Stimulated activated CD4-positive, alpha-beta T cell treated with anti-CD3 and anti-CD28 coated beads, Interleukin-1b, Interleukin-23, amount 100 ng/mL, for 48 hours (primary cell): Measurements from ENCODE around the gene SUPT5H.
"Not testable (repeated sequence)": the region's sequence is repeated elsewhere in the genome, so short reads cannot be mapped to it uniquely, and the experiment has no call there.

Experiments used
- DNase-seq: peaks from one replicate; pipeline ENCODE4 v3.0.0-alpha.2; 2020

The SUPT5H gene

GRCh38 chr19:39469036-39469435 lies 23.7 kb downstream of the SUPT5H start:
- no peak for DNase-seq

- DNase-seq: no peak
These were observed 24.2 kb downstream of the SUPT5H start for GRCh38 chr19:39469567-39469966.

- no peak for DNase-seq
These were observed 25.4 kb downstream of the SUPT5H start for GRCh38 chr19:39470724-39471339.

GRCh38 chr19:39471756-39472536 lies 26.6 kb downstream of the SUPT5H start:
- DNase-seq: no peak

- DNase-seq: no peak
These were observed 27.5 kb downstream of the SUPT5H start for GRCh38 chr19:39472746-39473442.

GRCh38 chr19:39473443-39473960 lies 28.1 kb downstream of the SUPT5H start:
- no peak for DNase-seq

- peak; percentile 60 for DNase-seq
These were observed 28.8 kb downstream of the SUPT5H start for GRCh38 chr19:39474139-39474620.

GRCh38 chr19:39475748-39476147 lies 30.4 kb downstream of the SUPT5H start:
- no peak for DNase-seq

- not testable (repeated sequence) for DNase-seq
These were observed 34.0 kb downstream of the SUPT5H start for GRCh38 chr19:39479319-39479801.

GRCh38 chr19:39479916-39480315 lies 34.5 kb downstream of the SUPT5H start:
- DNase-seq: no peak

GRCh38 chr19:39480337-39481228 lies 35.2 kb downstream of the SUPT5H start, which contains the start of gene TIMM50:
TSS of gene TIMM50 (plus strand) at chr19:39480838. CDS start at chr19:39480854, 16 bp downstream.
- peak; percentile 98 for DNase-seq

GRCh38 chr19:39481229-39481545 lies 35.8 kb downstream of the SUPT5H start:
- DNase-seq: no peak

GRCh38 chr19:39481676-39482075 lies 36.3 kb downstream of the SUPT5H start:
- DNase-seq: no peak

- no peak for DNase-seq
These were observed 37.8 kb downstream of the SUPT5H start for GRCh38 chr19:39483141-39483540.

GRCh38 chr19:39489756-39490155 lies 44.4 kb downstream of the SUPT5H start:
- DNase-seq: no peak

GRCh38 chr19:39492225-39492624 lies 46.8 kb downstream of the SUPT5H start:
- no peak for DNase-seq

GRCh38 chr19:39492788-39493187 lies 47.4 kb downstream of the SUPT5H start:
- DNase-seq: no peak

- DNase-seq: no peak
These were observed 49.3 kb downstream of the SUPT5H start for GRCh38 chr19:39494661-39495060.

- DNase-seq: no peak
These were observed 50.7 kb downstream of the SUPT5H start for GRCh38 chr19:39496063-39496462.

GRCh38 chr19:39497701-39497995 lies 52.3 kb downstream of the SUPT5H start:
- no peak for DNase-seq

- DNase-seq: no peak
These were observed 52.8 kb downstream of the SUPT5H start for GRCh38 chr19:39497996-39498797.
